ENCODE results near the gene PSMA8. TPM values are rescaled to one million over a fixed set of nuclear protein-coding genes. Genes with fewer than 3 reads are reported as not detected.
"Not testable (repeated sequence)": the region's sequence is repeated elsewhere in the genome, so short reads cannot be mapped to it uniquely, and the experiment has no call there.

PSMA8 gene
- total RNA-seq, 1 donor from 2014 or later: not detected

DNA sequence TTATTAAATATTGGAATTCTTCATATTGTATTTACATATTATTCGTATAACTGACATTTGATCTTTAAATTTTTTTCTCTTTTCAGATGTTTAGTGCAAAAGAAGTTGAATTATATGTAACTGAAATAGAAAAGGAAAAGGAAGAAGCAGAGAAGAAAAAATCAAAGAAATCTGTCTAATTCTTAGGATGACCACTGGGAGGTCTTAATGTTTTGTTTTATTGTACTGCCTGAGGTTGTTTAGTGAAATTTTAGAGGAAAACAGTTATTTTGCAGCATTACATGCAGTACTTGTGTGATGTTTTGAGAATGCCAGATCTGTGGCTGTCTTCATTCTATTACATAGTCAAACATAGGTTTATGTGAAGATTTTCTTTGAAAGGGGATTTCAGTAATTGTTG is 58.6 kb downstream of the PSMA8 start:
- H3K9me3 Mint-ChIP-seq: peaks cover 9% of the 10 kb centered on the region
- H3K27ac ChIP-seq: no peak overlapping the region
- H3K36me3 Mint-ChIP-seq: no peaks in the 10 kb centered on the region
- H3K27me3 Mint-ChIP-seq (ENCODE audit: insufficient read depth, low read depth): no peaks in the 10 kb centered on the region
- no peak overlapping the region for H3K4me3 Mint-ChIP-seq
- H3K36me3 ChIP-seq: no peaks in the 10 kb centered on the region
- no peak for TF ChIP-seq CTCF (IDR thresholded peaks at IDR 0.05)
- TF ChIP-seq EZH2 (IDR thresholded peaks at IDR 0.05): no peak
- no peak for TF ChIP-seq EZH2phosphoT487 (IDR thresholded peaks at IDR 0.05)
- H3K4me1 Mint-ChIP-seq: no peaks in the 10 kb centered on the region
- H3K4me1 ChIP-seq: no peaks in the 10 kb centered on the region
- H3K27me3 ChIP-seq: no peaks in the 10 kb centered on the region
- H3K4me2 ChIP-seq: no peak overlapping the region
- H3K79me2 ChIP-seq (ENCODE audit: low read depth): no peaks in the 10 kb centered on the region
- DNase-seq (ENCODE audit: low spot score): no peak
- H3K4me3 ChIP-seq: no peak overlapping the region
- H3K27ac Mint-ChIP-seq: no peak overlapping the region
- H2AFZ ChIP-seq (replicated peaks): no peak overlapping the region
- H3K9ac ChIP-seq: no peak overlapping the region
- H4K20me1 ChIP-seq (ENCODE audit: low read depth): no peaks in the 10 kb centered on the region
- no peaks in the 10 kb centered on the region for H3F3A ChIP-seq (ENCODE audit: low read depth)
- H3K9me3 ChIP-seq (ENCODE audit: low read depth): no peaks in the 10 kb centered on the region

GRCh38 chr18:26196605-26197004 is 62.9 kb downstream of the PSMA8 start:
- Histone ChIP-seq H3K27ac (no peak overlapping the region), H3K4me3 (no peak overlapping the region), H4K20me1 (ENCODE audit: low read depth) (no peaks in the 10 kb centered on the region), H3K4me2 (no peak overlapping the region), H3K9ac (no peak overlapping the region), H3K27me3 (no peaks in the 10 kb centered on the region), H3K9me3 (ENCODE audit: low read depth) (no peaks in the 10 kb centered on the region), H3K4me1 (no peaks in the 10 kb centered on the region), H3F3A (ENCODE audit: low read depth) (no peaks in the 10 kb centered on the region), H2AFZ (replicated peaks) (no peak overlapping the region), H3K79me2 (ENCODE audit: low read depth) (no peaks in the 10 kb centered on the region), H3K36me3 (no peaks in the 10 kb centered on the region)
- Mint-ChIP-seq H3K27me3 (ENCODE audit: insufficient read depth, low read depth) (no peaks in the 10 kb centered on the region), H3K9me3 (no peaks in the 10 kb centered on the region), H3K4me3 (no peak overlapping the region), H3K27ac (no peak overlapping the region), H3K4me1 (no peaks in the 10 kb centered on the region), H3K36me3 (no peaks in the 10 kb centered on the region)
- TF ChIP-seq EZH2 (IDR thresholded peaks at IDR 0.05): no peak
- no peak for TF ChIP-seq EZH2phosphoT487 (IDR thresholded peaks at IDR 0.05)
- no peak for TF ChIP-seq CTCF (IDR thresholded peaks at IDR 0.05)
- DNase-seq (ENCODE audit: low spot score): no peak

- not testable (repeated sequence) for H3F3A ChIP-seq (ENCODE audit: low read depth); H3K9me3 Mint-ChIP-seq; H3K36me3 Mint-ChIP-seq; H3K4me3 ChIP-seq; H3K9ac ChIP-seq; H3K27me3 ChIP-seq; H3K36me3 ChIP-seq; H4K20me1 ChIP-seq (ENCODE audit: low read depth); DNase-seq (ENCODE audit: low spot score); H3K4me2 ChIP-seq; H3K4me3 Mint-ChIP-seq; H3K27me3 Mint-ChIP-seq (ENCODE audit: insufficient read depth, low read depth); H3K4me1 ChIP-seq; H2AFZ ChIP-seq (replicated peaks); H3K9me3 ChIP-seq (ENCODE audit: low read depth); H3K27ac Mint-ChIP-seq; H3K27ac ChIP-seq; H3K79me2 ChIP-seq (ENCODE audit: low read depth)
- H3K4me1 Mint-ChIP-seq: peaks cover 16% of the 10 kb centered on the region
These were observed 68.3 kb downstream of the PSMA8 start for GRCh38 chr18:26202001-26202400.

- no peak overlapping the region for H3K4me2 ChIP-seq
- no peak overlapping the region for H3K4me3 ChIP-seq
- Mint-ChIP-seq H3K4me3 (no peak overlapping the region), H3K27ac (no peak overlapping the region), H3K4me1 (peaks cover 25% of the 10 kb centered on the region), H3K27me3 (ENCODE audit: insufficient read depth, low read depth) (peaks cover 5% of the 10 kb centered on the region), H3K36me3 (no peaks in the 10 kb centered on the region), H3K9me3 (peaks cover 4% of the 10 kb centered on the region)
- no peaks in the 10 kb centered on the region for H3K79me2 ChIP-seq (ENCODE audit: low read depth)
- no peak overlapping the region for H3K27ac ChIP-seq
- H3K9ac ChIP-seq: no peak overlapping the region
- H3K4me1 ChIP-seq: no peaks in the 10 kb centered on the region
- H3K27me3 ChIP-seq: no peaks in the 10 kb centered on the region
- H4K20me1 ChIP-seq (ENCODE audit: low read depth): no peaks in the 10 kb centered on the region
- no peaks in the 10 kb centered on the region for H3K36me3 ChIP-seq
- H3K9me3 ChIP-seq (ENCODE audit: low read depth): no peaks in the 10 kb centered on the region
- no peak for DNase-seq (ENCODE audit: low spot score)
- TF ChIP-seq EZH2 (IDR thresholded peaks at IDR 0.05): no peak
- TF ChIP-seq EZH2phosphoT487 (IDR thresholded peaks at IDR 0.05): no peak
- TF ChIP-seq CTCF (IDR thresholded peaks at IDR 0.05): no peak
- H3F3A ChIP-seq (ENCODE audit: low read depth): no peaks in the 10 kb centered on the region
- no peak overlapping the region for H2AFZ ChIP-seq (replicated peaks)
These were observed 71.6 kb downstream of the PSMA8 start for GRCh38 chr18:26205318-26205717.
